Gastroesophageal sphincter (tissue), 4 donors: ENCODE measurements around the gene STRIT1. TPM values are rescaled to one million over a fixed set of nuclear protein-coding genes. Genes with fewer than 3 reads are reported as not detected.

Experiments
- ATAC-seq: fragments of 150-250 bp; one replicate; pipeline ENCODE4 v1.9.1; 2016; ENCODE audit warnings: mild to moderate bottlenecking, moderate library complexity
- H3K27ac ChIP-seq, 4 donors: fragments of 200-600 bp; sonication (generic) in 3 of 4; 1 replicate in 3 of 4; 2 replicates in 1 of 4; pipeline ENCODE4 v1.5.1; 2016 to 2019
- H3K27me3 ChIP-seq: fragments of 200-600 bp; sonication (generic); one replicate; pipeline ENCODE4 v1.5.1; 2019
- H3K36me3 ChIP-seq, 2 donors: fragments of 200-600 bp; sonication (generic); one replicate each; pipeline ENCODE4 v1.5.1; 2019; ENCODE audit warnings: control low read depth in 1 of 2
- H3K4me1 ChIP-seq, 3 donors: fragments of 200-600 bp; sonication (generic); 1 replicate in 2 of 3; 2 replicates in 1 of 3; pipeline ENCODE4 v1.5.1; 2016 to 2019; ENCODE audit warnings: control low read depth in 2 of 3
- H3K4me3 ChIP-seq, 2 donors: fragments of 200-600 bp; sonication (generic); one replicate each; pipeline ENCODE4 v1.5.1; 2019; ENCODE audit warnings: mild to moderate bottlenecking in 1 of 2, moderate library complexity in 1 of 2
- H3K9me3 ChIP-seq, 3 donors: fragments of 200-600 bp; sonication (generic); one replicate each; pipeline ENCODE4 v1.5.1; 2017 to 2019; ENCODE audit warnings: control low read depth in 2 of 3
- CTCF ChIP-seq, 4 experiments: fragments of 200-600 bp in 2 of 4; fragments of 450-650 bp in 2 of 4; sonication (generic) in 1 of 4; IDR thresholded peaks; one replicate each; pipeline ENCODE4 v1.5.1; 2017 to 2019; ENCODE audit warnings: antibody characterized with exemption in 4 of 4, mild to moderate bottlenecking in 2 of 4, moderate library complexity in 2 of 4
- EP300 ChIP-seq: sonication (generic); formaldehyde crosslinking; IDR thresholded peaks from one replicate; pipeline ENCODE4 v1.6.1; 2017; ENCODE audit warnings: antibody characterized with exemption, mild to moderate bottlenecking
- POLR2A ChIP-seq, 2 donors: fragments of 450-650 bp; IDR thresholded peaks; one replicate each; pipeline ENCODE4 v1.6.1; 2017; ENCODE audit warnings: antibody characterized with exemption in 2 of 2, mild to moderate bottlenecking in 2 of 2, moderate library complexity in 1 of 2
- POLR2AphosphoS5 ChIP-seq: sonication (generic); formaldehyde crosslinking; IDR thresholded peaks from one replicate; pipeline ENCODE4 v1.6.1; 2017; ENCODE audit warnings: antibody characterized with exemption
- WGBS, 2 donors: methylation state at CpG; one replicate each; pipeline ENCODE4 v1.1.5; 2018; ENCODE audit warnings: low coverage in 1 of 2; 5-methylcytosine and 5-hydroxymethylcytosine counted together
- total RNA-seq, 4 donors: library from RNA; depleted of rRNA; stranded (reverse); fragments of >200 nt; gene quantifications; one replicate each; pipeline ENCODE4 v1.1.0, GENCODE V29; 2016

STRIT1 gene
- total RNA-seq, 4 donors from 2014 or later: not detected

- no peak for TF ChIP-seq CTCF (IDR thresholded peaks at IDR 0.05)
- no peak for TF ChIP-seq EP300
- no peak for TF ChIP-seq POLR2A (IDR thresholded peaks at IDR 0.05)
- no peak for TF ChIP-seq POLR2AphosphoS5
- no peak overlapping the region for H3K27ac ChIP-seq
- H3K4me1 ChIP-seq: no peaks in the 10 kb centered on the region
- no peaks in the 10 kb centered on the region for H3K27me3 ChIP-seq
- H3K9me3 ChIP-seq: no peaks in the 10 kb centered on the region
- no peak for ATAC-seq
- 70 to 89% methylated on average over 2 of the region's 2 CpGs for WGBS, 2 donors
- no peak overlapping the region for H3K4me3 ChIP-seq
- no peaks in the 10 kb centered on the region for H3K36me3 ChIP-seq
Measured at GRCh38 chr3:155286736-155287135, 6.7 kb downstream of the STRIT1 start.

DNA sequence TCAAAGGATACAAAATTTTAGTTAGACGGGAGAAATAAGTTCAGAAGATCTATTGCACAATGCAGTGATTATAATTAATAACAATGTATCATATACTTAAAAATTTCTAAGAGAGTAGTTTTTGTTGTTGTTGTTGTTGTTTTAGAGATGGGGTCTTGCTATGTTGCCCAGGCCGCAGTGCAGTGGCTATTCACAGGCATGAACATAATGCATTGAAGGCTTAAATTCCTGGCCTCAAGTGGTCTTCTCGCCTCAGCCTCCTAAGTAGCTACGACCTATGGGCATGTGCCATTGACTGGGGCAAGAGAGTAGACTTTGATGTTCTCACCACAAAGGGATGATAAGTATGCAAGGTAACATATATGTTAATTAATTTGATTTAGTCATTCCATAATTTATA, 7.5 kb downstream of the STRIT1 start:
- Histone ChIP-seq H3K4me1 (no peaks in the 10 kb centered on the region), H3K9me3 (no peaks in the 10 kb centered on the region), H3K27me3 (no peaks in the 10 kb centered on the region), H3K27ac (no peak overlapping the region), H3K4me3 (no peak overlapping the region), H3K36me3 (no peaks in the 10 kb centered on the region)
- 88 to 94% methylated on average over 4 of the region's 4 CpGs for WGBS, 2 donors
- ATAC-seq: no peak
- TF ChIP-seq EP300: no peak
- TF ChIP-seq POLR2A (IDR thresholded peaks at IDR 0.05): no peak
- no peak for TF ChIP-seq CTCF (IDR thresholded peaks at IDR 0.05)
- TF ChIP-seq POLR2AphosphoS5: no peak

- Histone ChIP-seq H3K27ac (no peak overlapping the region), H3K9me3 (no peaks in the 10 kb centered on the region), H3K4me3 (no peak overlapping the region), H3K4me1 (no peaks in the 10 kb centered on the region), H3K27me3 (no peaks in the 10 kb centered on the region), H3K36me3 (no peaks in the 10 kb centered on the region)
- TF ChIP-seq POLR2A (IDR thresholded peaks at IDR 0.05) (no peak), POLR2AphosphoS5 (no peak), EP300 (no peak), CTCF (IDR thresholded peaks at IDR 0.05) (no peak)
- WGBS, 2 donors: 89 to 91% methylated on average over 7 to 8 of the region's 8 CpGs
- no peak for ATAC-seq
Measured at GRCh38 chr3:155283092-155284056, 10.1 kb downstream of the STRIT1 start.

- H3K27ac ChIP-seq: no peak overlapping the region
- H3K36me3 ChIP-seq: no peaks in the 10 kb centered on the region
- TF ChIP-seq POLR2AphosphoS5 (no peak), POLR2A (IDR thresholded peaks at IDR 0.05) (no peak), CTCF (IDR thresholded peaks at IDR 0.05) (no peak), EP300 (no peak)
- no peak for ATAC-seq
- H3K27me3 ChIP-seq: no peaks in the 10 kb centered on the region
- WGBS, 2 donors: 76 to 81% methylated on average over 4 to 6 of the region's 6 CpGs
- no peaks in the 10 kb centered on the region for H3K9me3 ChIP-seq
- H3K4me1 ChIP-seq: no peaks in the 10 kb centered on the region
- H3K4me3 ChIP-seq: no peak overlapping the region
Measured at GRCh38 chr3:155282385-155283091, 10.9 kb downstream of the STRIT1 start.
